Smooth muscle cell (in vitro differentiated cells): ENCODE measurements around the gene OPCML. TPM values are rescaled to one million over a fixed set of nuclear protein-coding genes. Genes with fewer than 3 reads are reported as not detected.

Source experiments
- DNase-seq: peaks from one replicate; lab custom pipeline; 2025; ENCODE audit not compliant: unreplicated experiment; lab: John Stamatoyannopoulos, UW
- H2AFZ ChIP-seq: fragments of 200-600 bp; sonication (generic); 2 replicates; pipeline ENCODE4 v1.6.0; 2016; ENCODE audit warnings: antibody characterized with exemption, low read depth, mild to moderate bottlenecking
- H3F3A ChIP-seq: fragments of 200-600 bp; sonication (generic); 2 replicates; pipeline ENCODE4 v1.6.0; 2017; ENCODE audit warnings: antibody characterized with exemption, low read depth
- H3K27ac ChIP-seq: fragments of 200-600 bp; sonication (generic); 2 replicates; pipeline ENCODE4 v1.5.1; 2016; ENCODE audit warnings: low read depth, mild to moderate bottlenecking
- H3K27me3 ChIP-seq: fragments of 200-600 bp; sonication (generic); 2 replicates; pipeline ENCODE4 v1.6.1; 2016; ENCODE audit warnings: low read depth, mild to moderate bottlenecking
- H3K36me3 ChIP-seq: fragments of 200-600 bp; sonication (generic); 2 replicates; pipeline ENCODE4 v1.5.1; 2016; ENCODE audit warnings: low read depth
- H3K4me1 ChIP-seq: fragments of 200-600 bp; sonication (generic); 2 replicates; pipeline ENCODE4 v1.5.1; 2016; ENCODE audit warnings: low read depth
- H3K4me2 ChIP-seq: fragments of 200-600 bp; sonication (generic); 2 replicates; pipeline ENCODE4 v1.6.0; 2016; ENCODE audit warnings: mild to moderate bottlenecking
- H3K4me3 ChIP-seq: fragments of 200-600 bp; sonication (generic); 2 replicates; pipeline ENCODE4 v1.5.1; 2016; ENCODE audit warnings: mild to moderate bottlenecking
- H3K79me2 ChIP-seq: fragments of 200-600 bp; sonication (generic); 2 replicates; pipeline ENCODE4 v1.6.0; 2016; ENCODE audit warnings: low read depth, mild to moderate bottlenecking
- H3K9ac ChIP-seq: fragments of 200-600 bp; sonication (generic); 2 replicates; pipeline ENCODE4 v1.6.0; 2016; ENCODE audit warnings: low read depth
- H3K9me3 ChIP-seq: fragments of 200-600 bp; sonication (generic); replicated peaks from 2 replicates; pipeline ENCODE4 v1.5.1; 2016; ENCODE audit warnings: low read depth
- H4K20me1 ChIP-seq: fragments of 200-600 bp; sonication (generic); 2 replicates; pipeline ENCODE4 v1.6.0; 2016; ENCODE audit warnings: low read depth
- WGBS: methylation state at CpG from one replicate; pipeline ENCODE4 v1.1.7; 2016; ENCODE audit warnings: low lambda C conversion rate; 5-methylcytosine and 5-hydroxymethylcytosine counted together
- polyA plus RNA-seq: library from polyadenylated mRNA; unstranded; fragments of >200 nt; fragmentation: Nextera tagmentation; extraction: Ambion mirVana; gene quantifications from 2 replicates; pipeline ENCODE4 v1.2.1, GENCODE V29; 2016
- total RNA-seq: library from RNA; depleted of rRNA; stranded (reverse); fragments of >200 nt; gene quantifications from 2 replicates; pipeline ENCODE4 v1.2.3, GENCODE V29; 2014
- TF ChIP-seq, protein P1 (sequence below): fragments of 200-600 bp; sonication (generic); IDR thresholded peaks from 2 replicates; pipeline ENCODE4 v1.5.1; 2017; ENCODE audit warnings: borderline replicate concordance, mild to moderate bottlenecking, antibody characterized with exemption; ENCODE audit not compliant: insufficient read depth, poor library complexity, severe bottlenecking

Gene OPCML
- total and polyA plus RNA-seq, 2 experiments from 2014 or later = 0.42 to 0.58 TPM

DNA sequence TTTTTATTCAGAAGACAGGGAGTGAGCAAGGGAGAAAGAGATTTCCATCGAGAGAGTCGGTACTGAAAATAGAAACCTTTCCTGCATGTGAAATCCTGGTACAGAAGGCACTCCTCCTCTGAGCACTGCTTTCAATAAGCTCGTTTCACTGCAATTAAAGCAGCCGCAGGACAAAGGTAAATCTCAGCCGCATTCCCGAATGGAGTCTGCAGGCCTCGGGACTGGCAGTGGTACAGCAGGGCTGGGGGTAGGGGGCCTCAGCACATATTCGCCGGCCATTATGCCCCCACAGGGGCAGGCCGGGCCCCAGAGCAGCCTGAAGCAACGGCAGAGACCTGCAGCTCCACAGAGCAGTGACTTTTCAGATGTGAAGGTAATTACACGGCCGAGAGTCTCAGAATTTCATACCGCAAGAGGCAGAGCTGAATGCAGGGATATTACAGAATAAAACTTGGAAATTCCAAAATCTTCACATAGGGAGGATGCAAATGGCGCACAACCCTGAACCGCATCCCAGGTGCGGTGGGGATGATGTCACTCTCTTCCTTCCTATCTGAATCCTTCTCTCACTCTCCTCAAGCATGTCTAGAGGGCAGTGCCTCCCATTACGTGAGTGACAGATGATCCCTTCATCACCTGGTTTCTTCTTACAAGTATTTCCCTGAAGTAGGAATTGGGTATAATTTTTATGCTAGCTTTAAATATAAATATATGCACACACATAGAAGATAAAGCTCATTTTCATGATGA is 622.1 kb downstream of the OPCML start:
- Histone ChIP-seq H3K79me2 (no peaks in the 10 kb centered on the region), H3K27ac (no peak overlapping the region), H3K4me3 (no peak overlapping the region), H3K9me3 (no peaks in the 10 kb centered on the region), H4K20me1 (no peaks in the 10 kb centered on the region), H3K4me2 (no peak overlapping the region), H3F3A (no peaks in the 10 kb centered on the region), H3K27me3 (no peaks in the 10 kb centered on the region), H2AFZ (no peak overlapping the region), H3K9ac (no peak overlapping the region), H3K4me1 (peaks cover 9% of the 10 kb centered on the region), H3K36me3 (no peaks in the 10 kb centered on the region)
- TF ChIP-seq, protein P1, sequence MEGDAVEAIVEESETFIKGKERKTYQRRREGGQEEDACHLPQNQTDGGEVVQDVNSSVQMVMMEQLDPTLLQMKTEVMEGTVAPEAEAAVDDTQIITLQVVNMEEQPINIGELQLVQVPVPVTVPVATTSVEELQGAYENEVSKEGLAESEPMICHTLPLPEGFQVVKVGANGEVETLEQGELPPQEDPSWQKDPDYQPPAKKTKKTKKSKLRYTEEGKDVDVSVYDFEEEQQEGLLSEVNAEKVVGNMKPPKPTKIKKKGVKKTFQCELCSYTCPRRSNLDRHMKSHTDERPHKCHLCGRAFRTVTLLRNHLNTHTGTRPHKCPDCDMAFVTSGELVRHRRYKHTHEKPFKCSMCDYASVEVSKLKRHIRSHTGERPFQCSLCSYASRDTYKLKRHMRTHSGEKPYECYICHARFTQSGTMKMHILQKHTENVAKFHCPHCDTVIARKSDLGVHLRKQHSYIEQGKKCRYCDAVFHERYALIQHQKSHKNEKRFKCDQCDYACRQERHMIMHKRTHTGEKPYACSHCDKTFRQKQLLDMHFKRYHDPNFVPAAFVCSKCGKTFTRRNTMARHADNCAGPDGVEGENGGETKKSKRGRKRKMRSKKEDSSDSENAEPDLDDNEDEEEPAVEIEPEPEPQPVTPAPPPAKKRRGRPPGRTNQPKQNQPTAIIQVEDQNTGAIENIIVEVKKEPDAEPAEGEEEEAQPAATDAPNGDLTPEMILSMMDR = no peak
- DNase-seq = no peak
- WGBS = 82% methylated on average over 18 of the region's 18 CpGs

DNA sequence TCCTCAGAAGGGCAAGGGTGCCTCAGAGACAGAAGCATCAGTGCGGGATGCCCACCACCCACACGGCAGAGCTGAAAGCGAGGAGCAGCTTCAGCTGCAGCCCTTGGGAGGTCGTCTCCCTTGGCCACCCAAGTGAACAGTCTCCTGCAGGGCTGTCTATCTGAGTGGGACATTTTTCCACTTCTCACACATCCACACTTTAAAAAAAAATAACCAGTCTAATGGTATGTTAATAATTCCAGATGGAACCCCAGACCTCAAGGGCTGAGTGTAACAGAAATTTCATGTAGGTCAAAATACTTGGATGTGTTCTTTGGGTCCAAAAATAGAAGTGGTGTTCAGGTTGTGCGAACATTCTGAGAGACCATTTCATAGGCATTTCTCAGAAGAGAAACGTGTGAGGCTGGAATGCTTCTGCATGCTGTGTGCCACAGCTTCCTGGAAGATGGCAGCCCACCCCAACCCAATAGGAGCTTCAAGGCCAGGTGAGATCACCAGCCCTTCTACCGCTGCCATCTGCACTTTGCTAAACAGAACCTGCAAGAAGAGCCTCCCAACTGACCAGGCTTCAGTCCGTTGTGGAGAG is 623.2 kb downstream of the OPCML start:
- TF ChIP-seq, protein P1 = no peak
- Histone ChIP-seq H3K4me2 (no peak overlapping the region), H3K27me3 (no peaks in the 10 kb centered on the region), H3K79me2 (no peaks in the 10 kb centered on the region), H3F3A (no peaks in the 10 kb centered on the region), H4K20me1 (no peaks in the 10 kb centered on the region), H3K36me3 (no peaks in the 10 kb centered on the region), H3K9ac (no peak overlapping the region), H3K4me1 (peaks cover 9% of the 10 kb centered on the region), H3K27ac (no peak overlapping the region), H3K9me3 (no peaks in the 10 kb centered on the region), H3K4me3 (no peak overlapping the region), H2AFZ (no peak overlapping the region)
- no peak for DNase-seq
- 94% methylated on average over 8 of the region's 8 CpGs for WGBS

DNA sequence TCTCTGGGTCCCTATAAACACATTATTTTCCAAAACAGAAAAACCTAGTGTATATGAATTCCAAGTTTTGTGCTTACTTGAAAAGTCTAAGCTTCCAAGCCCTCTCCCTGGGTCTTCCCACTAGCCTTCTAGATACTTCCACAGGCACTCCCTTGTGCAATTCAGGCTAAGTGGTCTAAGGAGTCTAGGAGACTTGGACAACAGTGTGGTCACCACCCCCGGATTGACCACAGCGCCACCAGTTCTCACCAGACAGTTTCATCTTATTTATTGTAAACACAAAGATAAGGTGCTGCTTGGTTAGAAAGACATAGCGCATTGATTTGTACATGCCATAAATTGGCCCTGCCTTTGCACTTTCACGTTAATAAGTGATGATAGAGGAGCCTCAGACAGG is 623.9 kb downstream of the OPCML start:
- H3K36me3 ChIP-seq = no peaks in the 10 kb centered on the region
- no peak overlapping the region for H3K4me2 ChIP-seq
- H3K4me1 ChIP-seq = peaks cover 9% of the 10 kb centered on the region
- 74% methylated on average over 4 of the region's 4 CpGs for WGBS
- no peak overlapping the region for H3K9ac ChIP-seq
- H3K9me3 ChIP-seq = no peaks in the 10 kb centered on the region
- H3K27ac ChIP-seq = no peak overlapping the region
- no peak overlapping the region for H2AFZ ChIP-seq
- no peaks in the 10 kb centered on the region for H3K79me2 ChIP-seq
- no peaks in the 10 kb centered on the region for H4K20me1 ChIP-seq
- DNase-seq = no peak
- H3F3A ChIP-seq = no peaks in the 10 kb centered on the region
- TF ChIP-seq, protein P1 = no peak
- H3K4me3 ChIP-seq = no peak overlapping the region
- H3K27me3 ChIP-seq = no peaks in the 10 kb centered on the region
